Gastroesophageal sphincter (tissue), 4 donors: Measurements from ENCODE around the gene DPF1. TPM values are rescaled to one million over a fixed set of nuclear protein-coding genes. Genes with fewer than 3 reads are reported as not detected.
A peak's percentile ranks its signal among the peaks of the same experiment; 100 is the strongest.

Experiments
- ATAC-seq: fragments of 150-250 bp; one replicate; pipeline ENCODE4 v1.9.1; 2016; ENCODE audit warnings: mild to moderate bottlenecking, moderate library complexity
- H3K27ac ChIP-seq, 4 donors: fragments of 200-600 bp; sonication (generic) in 3 of 4; 1 replicate in 3 of 4; 2 replicates in 1 of 4; pipeline ENCODE4 v1.5.1; 2016 to 2019
- H3K27me3 ChIP-seq: fragments of 200-600 bp; sonication (generic); one replicate; pipeline ENCODE4 v1.5.1; 2019
- H3K36me3 ChIP-seq, 2 donors: fragments of 200-600 bp; sonication (generic); one replicate each; pipeline ENCODE4 v1.5.1; 2019; ENCODE audit warnings: control low read depth in 1 of 2
- H3K4me1 ChIP-seq, 3 donors: fragments of 200-600 bp; sonication (generic); 1 replicate in 2 of 3; 2 replicates in 1 of 3; pipeline ENCODE4 v1.5.1; 2016 to 2019; ENCODE audit warnings: control low read depth in 2 of 3
- H3K4me3 ChIP-seq, 2 donors: fragments of 200-600 bp; sonication (generic); one replicate each; pipeline ENCODE4 v1.5.1; 2019; ENCODE audit warnings: mild to moderate bottlenecking in 1 of 2, moderate library complexity in 1 of 2
- H3K9me3 ChIP-seq, 3 donors: fragments of 200-600 bp; sonication (generic); one replicate each; pipeline ENCODE4 v1.5.1; 2017 to 2019; ENCODE audit warnings: control low read depth in 2 of 3
- CTCF ChIP-seq, 4 experiments: fragments of 200-600 bp in 2 of 4; fragments of 450-650 bp in 2 of 4; sonication (generic) in 1 of 4; IDR thresholded peaks; one replicate each; pipeline ENCODE4 v1.5.1; 2017 to 2019; ENCODE audit warnings: antibody characterized with exemption in 4 of 4, mild to moderate bottlenecking in 2 of 4, moderate library complexity in 2 of 4
- EP300 ChIP-seq: sonication (generic); formaldehyde crosslinking; IDR thresholded peaks from one replicate; pipeline ENCODE4 v1.6.1; 2017; ENCODE audit warnings: antibody characterized with exemption, mild to moderate bottlenecking
- POLR2A ChIP-seq, 2 donors: fragments of 450-650 bp; IDR thresholded peaks; one replicate each; pipeline ENCODE4 v1.6.1; 2017; ENCODE audit warnings: antibody characterized with exemption in 2 of 2, mild to moderate bottlenecking in 2 of 2, moderate library complexity in 1 of 2
- POLR2AphosphoS5 ChIP-seq: sonication (generic); formaldehyde crosslinking; IDR thresholded peaks from one replicate; pipeline ENCODE4 v1.6.1; 2017; ENCODE audit warnings: antibody characterized with exemption
- WGBS, 2 donors: methylation state at CpG; one replicate each; pipeline ENCODE4 v1.1.5; 2018; ENCODE audit warnings: low coverage in 1 of 2; 5-methylcytosine and 5-hydroxymethylcytosine counted together
- total RNA-seq, 4 donors: library from RNA; depleted of rRNA; stranded (reverse); fragments of >200 nt; gene quantifications; one replicate each; pipeline ENCODE4 v1.1.0, GENCODE V29; 2016

DPF1 gene
- total RNA-seq, 4 donors from 2014 or later, result not detected

- Histone ChIP-seq H3K36me3 (peaks cover 0 to 9% of the 10 kb centered on the region in 2 donors), H3K27me3 (peaks cover 98% of the 10 kb centered on the region), H3K9me3 (no peaks in the 10 kb centered on the region), H3K27ac (peak overlapping the region in 1 of 4 donors; percentile 81), H3K4me3 (peak overlapping the region in 1 of 2 donors; percentile 38), H3K4me1 (peaks cover 0 to 37% (median 24%) of the 10 kb centered on the region in 3 donors)
- no peak for ATAC-seq
- TF ChIP-seq POLR2AphosphoS5 (no peak), POLR2A (IDR thresholded peaks at IDR 0.05) (no peak), EP300 (no peak), CTCF (IDR thresholded peaks at IDR 0.05) (no peak)
- WGBS, 2 donors, result 0 to 40% methylated on average over 1 to 2 of the region's 27 CpGs
Measured at GRCh38 chr19:38211151-38211591, 12.9 kb downstream of the DPF1 start.

GRCh38 chr19:38210458-38210987 lies 13.5 kb downstream of the DPF1 start:
- Histone ChIP-seq H3K36me3 (peaks cover 0 to 16% of the 10 kb centered on the region in 2 donors), H3K4me3 (peak overlapping the region in 1 of 2 donors; percentile 38), H3K27ac (peak overlapping the region in 3 of 4 donors; percentile 56 to 81 (median 76)), H3K4me1 (peaks cover 0 to 37% (median 24%) of the 10 kb centered on the region in 3 donors), H3K9me3 (no peaks in the 10 kb centered on the region), H3K27me3 (peaks cover 93% of the 10 kb centered on the region)
- TF ChIP-seq CTCF (IDR thresholded peaks at IDR 0.05) (no peak), EP300 (no peak), POLR2A (IDR thresholded peaks at IDR 0.05) (no peak), POLR2AphosphoS5 (no peak)
- ATAC-seq, result no peak
- WGBS, 2 donors, result 3 to 6% methylated on average over 7 to 10 of the region's 24 CpGs

GRCh38 chr19:38209671-38210457 lies 14.2 kb downstream of the DPF1 start:
- ATAC-seq, result peak; percentile 85
- H3K9me3 ChIP-seq, result no peaks in the 10 kb centered on the region
- peak overlapping the region; percentile 6 to 81 (median 66) for H3K27ac ChIP-seq
- H3K27me3 ChIP-seq, result peaks cover 86% of the 10 kb centered on the region
- peaks cover 0 to 37% (median 24%) of the 10 kb centered on the region in 3 donors for H3K4me1 ChIP-seq
- peaks cover 0 to 23% of the 10 kb centered on the region in 2 donors for H3K36me3 ChIP-seq
- peak overlapping the region in 1 of 2 donors; percentile 38 for H3K4me3 ChIP-seq
- TF ChIP-seq CTCF (IDR thresholded peaks at IDR 0.05) (peak in 1 of 4 experiments; percentile 8), POLR2A (IDR thresholded peaks at IDR 0.05) (peak; percentile 31 to 56), POLR2AphosphoS5 (peak; percentile 74), EP300 (no peak)
- 1% methylated on average over 13 to 19 of the region's 30 CpGs for WGBS, 2 donors

GRCh38 chr19:38209152-38209551 lies 14.9 kb downstream of the DPF1 start:
- Histone ChIP-seq H3K27ac (peak overlapping the region in 3 of 4 donors; percentile 56 to 81 (median 76)), H3K9me3 (no peaks in the 10 kb centered on the region), H3K4me3 (peak overlapping the region in 1 of 2 donors; percentile 38), H3K36me3 (peaks cover 0 to 30% of the 10 kb centered on the region in 2 donors), H3K27me3 (peaks cover 81% of the 10 kb centered on the region), H3K4me1 (peaks cover 0 to 37% (median 24%) of the 10 kb centered on the region in 3 donors)
- TF ChIP-seq POLR2A (IDR thresholded peaks at IDR 0.05), result no peak
- no peak for TF ChIP-seq EP300
- TF ChIP-seq POLR2AphosphoS5, result no peak
- no peak for TF ChIP-seq CTCF (IDR thresholded peaks at IDR 0.05)
- ATAC-seq, result no peak
- 7 to 43% methylated on average over 2 of the region's 5 CpGs for WGBS, 2 donors
